HepG2 (cell line): ENCODE measurements around the gene SERINC4. TPM values are rescaled to one million over a fixed set of nuclear protein-coding genes. Genes with fewer than 3 reads are reported as not detected.

Experiments
- ATF4 ChIP-seq, 2 experiments: fragments of 450-650 bp in 1 of 2; sonication (generic) in 1 of 2; formaldehyde crosslinking; IDR thresholded peaks; 2 replicates each; pipeline versions ENCODE4 v1.5.0 to v1.8.0; 2020 to 2022; ENCODE audit warnings: mild to moderate bottlenecking in 1 of 2, missing genetic modification reagents in 1 of 2
- CENPX ChIP-seq: sonication (generic); formaldehyde crosslinking; IDR thresholded peaks from 2 replicates; pipeline ENCODE4 v1.9.0; 2021; ENCODE audit warnings: mild to moderate bottlenecking, missing genetic modification reagents, moderate library complexity
- EEA1 ChIP-seq: sonication (generic); formaldehyde crosslinking; IDR thresholded peaks from 2 replicates; pipeline ENCODE4 v1.5.1; 2020; ENCODE audit warnings: mild to moderate bottlenecking, missing genetic modification reagents, borderline replicate concordance
- FOSL2 ChIP-seq: sonication (generic); formaldehyde crosslinking; IDR thresholded peaks from 2 replicates; pipeline ENCODE4 v1.4.0; 2020; ENCODE audit warnings: missing genetic modification reagents
- MAX ChIP-seq: IDR thresholded peaks from 2 replicates; pipeline ENCODE4 v1.6.1; 2012; ENCODE audit warnings: inconsistent platforms
- MTF2 ChIP-seq: sonication (generic); formaldehyde crosslinking; IDR thresholded peaks from 2 replicates; pipeline ENCODE4 v1.5.0; 2020; ENCODE audit warnings: missing genetic modification reagents, borderline replicate concordance
- MXD3 ChIP-seq: IDR thresholded peaks from 2 replicates; pipeline ENCODE4 v1.6.1; 2016; ENCODE audit warnings: mild to moderate bottlenecking, missing biosample characterization, missing genetic modification reagents
- PAF1 ChIP-seq: IDR thresholded peaks from 2 replicates; pipeline ENCODE4 v1.6.1; 2016; ENCODE audit warnings: missing genetic modification reagents, missing compliant biosample characterization
- POLR2A ChIP-seq, 2 experiments: IDR thresholded peaks; 2 replicates each; pipeline ENCODE4 v1.6.1; 2011; ENCODE audit warnings: low read depth in 2 of 2, low read length in 2 of 2, mild to moderate bottlenecking in 1 of 2, moderate library complexity in 1 of 2; ENCODE audit not compliant: insufficient read depth in 1 of 2
- TEAD3 ChIP-seq: optimal IDR thresholded peaks from 2 replicates; pipeline ENCODE3; 2016; ENCODE audit warnings: borderline replicate concordance
- TEF ChIP-seq: sonication (generic); formaldehyde crosslinking; IDR thresholded peaks from 2 replicates; pipeline ENCODE4 v1.5.0; 2020; ENCODE audit warnings: missing genetic modification reagents
- TFE3 ChIP-seq: IDR thresholded peaks from 2 replicates; pipeline ENCODE4 v1.6.1; 2016
- ZFP91 ChIP-seq: sonication (generic); formaldehyde crosslinking; IDR thresholded peaks from 2 replicates; pipeline ENCODE4 v1.9.0; 2022; ENCODE audit warnings: missing genetic modification reagents, mild to moderate bottlenecking, borderline replicate concordance
- ZKSCAN8 ChIP-seq: IDR thresholded peaks from 2 replicates; pipeline ENCODE4 v1.6.1; 2016; ENCODE audit warnings: borderline replicate concordance, missing genetic modification reagents, missing compliant biosample characterization
- ZNF180 ChIP-seq: sonication (generic); formaldehyde crosslinking; IDR thresholded peaks from 2 replicates; pipeline ENCODE4 v1.4.0; 2020; ENCODE audit warnings: low read depth, missing genetic modification reagents, borderline replicate concordance
- ZNF280D ChIP-seq: sonication (generic); formaldehyde crosslinking; IDR thresholded peaks from 2 replicates; pipeline ENCODE4 v1.5.1; 2020; ENCODE audit warnings: mild to moderate bottlenecking, missing genetic modification reagents
- ZNF296 ChIP-seq: sonication (generic); formaldehyde crosslinking; conservative IDR thresholded peaks from 2 replicates; pipeline ENCODE4 v1.5.0; 2020; ENCODE audit warnings: mild to moderate bottlenecking, missing genetic modification reagents
- ZNF30 ChIP-seq: sonication (generic); formaldehyde crosslinking; IDR thresholded peaks from 2 replicates; pipeline ENCODE4 v1.5.0; 2020; ENCODE audit warnings: mild to moderate bottlenecking, missing genetic modification reagents
- ZNF501 ChIP-seq: sonication (generic); formaldehyde crosslinking; IDR thresholded peaks from 2 replicates; pipeline ENCODE4 v1.5.1; 2020; ENCODE audit warnings: mild to moderate bottlenecking, moderate library complexity, missing genetic modification reagents
- ZNF652 ChIP-seq: IDR thresholded peaks from 2 replicates; pipeline ENCODE4 v1.6.1; 2016; ENCODE audit warnings: low read depth, borderline replicate concordance
- ZSCAN30 ChIP-seq: sonication (generic); formaldehyde crosslinking; IDR thresholded peaks from 2 replicates; pipeline ENCODE4 v1.5.0; 2020; ENCODE audit warnings: mild to moderate bottlenecking, missing genetic modification reagents
- polyA plus RNA-seq, 8 experiments: library from polyadenylated mRNA; depleted of rRNA in 3 of 8; stranded (reverse) in 7 of 8; unstranded in 1 of 8; fragments of >200 nt; fragmentation: Illumina TruSeq in 4 of 8; extraction: Trizol in 4 of 8; gene quantifications; 2 replicates each; pipeline versions ENCODE4 v1.2.1 to v1.2.3, GENCODE V29; 2011 to 2016; ENCODE audit warnings: low read depth in 4 of 8, missing spikeins in 1 of 8, mixed read lengths in 1 of 8; ENCODE audit not compliant: insufficient read depth in 1 of 8
- total RNA-seq, 5 experiments: library from RNA; depleted of rRNA; stranded (reverse); fragments of >200 nt; fragmentation: Illumina TruSeq; extraction: Trizol; gene quantifications; 2 replicates each; pipeline ENCODE4 v1.2.3, GENCODE V29; 2016; ENCODE audit warnings: low read depth in 1 of 5

Gene SERINC4
- total and polyA plus RNA-seq, 2 of the 13 experiments (the other 11 are each of a cell fraction or from before 2014, with no cell fraction given): not detected

GRCh38 chr15:43775411-43775965 lies 24.5 kb downstream of the SERINC4 start (continued):
- TF ChIP-seq TFE3 (CRISPR knock-in tag) (0 out of 2 replicates have a peak, but pooled peaks have one; percentile 29), MXD3 (CRISPR knock-in tag) (no peak), ZNF652 (CRISPR knock-in tag) (0 out of 2 replicates have a peak, but pooled peaks have one; percentile 23), ZNF30 (no peak), EEA1 (CRISPR knock-in tag) (no peak), MTF2 (CRISPR knock-in tag) (no peak), ZSCAN30 (no peak), ZFP91 (CRISPR knock-in tag) (0 out of 2 replicates have a peak, but pooled peaks have one; percentile 11), ZNF501 (CRISPR knock-in tag) (no peak), PAF1 (CRISPR knock-in tag) (no peak), POLR2A (IDR thresholded peaks at IDR 0.05; ENCODE audit: insufficient read depth in 1 of 2, low read depth in 2 of 2, low read length in 2 of 2) (peak; percentile 39 to 41; a peak in 1 of 4 replicates), CENPX (CRISPR knock-in tag) (no peak), ZNF180 (CRISPR knock-in tag) (no peak), ZNF296 (CRISPR knock-in tag) (no peak), TEAD3 (peak; percentile 43), ZKSCAN8 (CRISPR knock-in tag) (no peak), TEF (CRISPR knock-in tag) (no peak), ATF4 (CRISPR knock-in tag; IDR thresholded peaks at IDR 0.05) (no peak), ZNF280D (CRISPR knock-in tag) (0 out of 2 replicates have a peak, but pooled peaks have one; percentile 10), MAX (peak; percentile 85), FOSL2 (CRISPR knock-in tag) (peak; percentile 48; the same call in 1 of the 2 replicates)
